GM12891 (cell line): ENCODE data around the gene LIPC.

ENCODE experiments used
- POLR2A ChIP-seq: IDR thresholded peaks from 2 replicates; pipeline ENCODE4 v1.6.1; 2011; ENCODE audit warnings: low read depth, low read length, control low read depth
- POLR2AphosphoS5 ChIP-seq: IDR thresholded peaks from 2 replicates; pipeline ENCODE4 v1.6.1; 2011; ENCODE audit warnings: low read depth, low read length, control low read depth
- TAF1 ChIP-seq: IDR thresholded peaks from 2 replicates; pipeline ENCODE4 v1.6.1; 2011; ENCODE audit warnings: low read depth, low read length, control low read depth

DNA sequence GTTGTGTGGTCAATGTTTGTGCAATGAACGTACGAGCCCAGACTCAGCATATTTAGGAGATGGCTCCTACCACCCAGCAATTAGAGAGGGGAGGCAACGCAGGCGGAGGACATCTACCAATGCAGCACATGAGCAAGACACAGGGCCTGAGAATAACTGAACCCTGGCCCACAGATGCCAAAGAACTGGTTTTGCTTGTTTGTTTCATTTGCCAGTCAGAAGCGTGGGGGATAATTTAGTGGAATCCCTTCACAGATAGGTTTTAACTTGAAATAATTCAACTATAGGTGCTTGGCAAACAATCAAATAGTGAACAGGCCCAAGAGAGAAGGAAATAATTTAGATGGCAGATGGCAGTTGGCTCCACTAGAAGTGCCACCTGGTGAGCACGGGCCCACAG lies 54.8 kb downstream of the LIPC start:
- no peak for TF ChIP-seq POLR2A
- TF ChIP-seq TAF1: no peak
- TF ChIP-seq POLR2AphosphoS5: no peak
